K562 (cell line): ENCODE results near the gene GPSM3. TPM values are rescaled to one million over a fixed set of nuclear protein-coding genes. Genes with fewer than 3 reads are reported as not detected.
A peak's percentile ranks its signal among the peaks of the same experiment; 100 is the strongest.

ENCODE experiments used
- BCLAF1 ChIP-seq, 2 experiments: fragments of 450-650 bp in 1 of 2; IDR thresholded peaks; 2 replicates each; pipeline ENCODE4 v1.6.1; 2011 to 2017; ENCODE audit warnings: low read depth in 2 of 2, antibody characterized with exemption in 1 of 2, borderline replicate concordance in 1 of 2, low read length in 1 of 2, mild to moderate bottlenecking in 1 of 2, mixed read lengths in 1 of 2; ENCODE audit not compliant: control insufficient read depth in 1 of 2
- BRF1 ChIP-seq: IDR thresholded peaks from 3 replicates; pipeline ENCODE4 v1.6.1; 2011; ENCODE audit warnings: borderline replicate concordance, mild to moderate bottlenecking; ENCODE audit not compliant: insufficient read length; ENCODE audit errors: extremely low read depth
- CAMTA2 ChIP-seq: fragments of 250-450 bp; sonication (Bioruptor Pico); conservative IDR thresholded peaks from 2 replicates; pipeline ENCODE4 v1.5.1; 2022
- CTBP1 ChIP-seq: fragments of 450-650 bp; IDR thresholded peaks from 2 replicates; pipeline ENCODE4 v1.6.1; 2016; ENCODE audit warnings: borderline replicate concordance
- FOXP1 ChIP-seq: sonication (generic); formaldehyde crosslinking; IDR thresholded peaks from 2 replicates; pipeline ENCODE4 v1.8.0; 2022; ENCODE audit warnings: mild to moderate bottlenecking, missing genetic modification reagents
- MIER1 ChIP-seq: fragments of 450-650 bp; IDR thresholded peaks from 2 replicates; pipeline ENCODE4 v1.6.1; 2016; ENCODE audit warnings: antibody characterized with exemption, mild to moderate bottlenecking, low read depth
- MYBL2 ChIP-seq, 2 experiments: fragments of 450-650 bp in 1 of 2; sonication (generic) in 1 of 2; formaldehyde crosslinking in 1 of 2; IDR thresholded peaks; 2 replicates each; pipeline versions ENCODE4 v1.6.1 to v1.8.1; 2017 to 2022; ENCODE audit warnings: borderline replicate concordance in 1 of 2, inconsistent platforms in 1 of 2, low read depth in 1 of 2, mild to moderate bottlenecking in 1 of 2, missing genetic modification reagents in 1 of 2, moderate library complexity in 1 of 2
- SIN3B ChIP-seq: fragments of 450-650 bp; IDR thresholded peaks from 2 replicates; pipeline ENCODE4 v1.6.1; 2017; ENCODE audit warnings: low read depth, mild to moderate bottlenecking, moderate library complexity
- SMARCB1 ChIP-seq: IDR thresholded peaks from 2 replicates; pipeline ENCODE4 v1.6.1; 2011; ENCODE audit warnings: improper control_type of control experiment, low read depth; ENCODE audit not compliant: insufficient read length
- SPI1 ChIP-seq: IDR thresholded peaks from 2 replicates; pipeline ENCODE4 v1.6.1; 2011; ENCODE audit warnings: low read depth, low read length, control low read depth, borderline replicate concordance
- THRA ChIP-seq: fragments of 450-650 bp; IDR thresholded peaks from 2 replicates; pipeline ENCODE4 v1.6.1; 2017; ENCODE audit warnings: mild to moderate bottlenecking, moderate library complexity
- ZBTB9 ChIP-seq: fragments of 450-650 bp; formaldehyde crosslinking; IDR thresholded peaks from 2 replicates; pipeline ENCODE4 v1.4.0; 2020; ENCODE audit warnings: mild to moderate bottlenecking, moderate library complexity
- ZEB2 ChIP-seq: fragments of 450-650 bp; IDR thresholded peaks from 2 replicates; pipeline ENCODE4 v1.6.1; 2016
- ZMIZ1 ChIP-seq, 2 experiments: fragments of 150-350 bp in 1 of 2; IDR thresholded peaks; 2 replicates each; pipeline ENCODE4 v1.6.1; 2012 to 2016; ENCODE audit warnings: low read depth in 2 of 2, low read length in 2 of 2, mild to moderate bottlenecking in 1 of 2, moderate library complexity in 1 of 2
- ZNF511 ChIP-seq: sonication (generic); formaldehyde crosslinking; IDR thresholded peaks from 2 replicates; pipeline ENCODE4 v1.8.0; 2022; ENCODE audit warnings: mild to moderate bottlenecking, missing genetic modification reagents
- ZNF561 ChIP-seq: fragments of 450-650 bp; formaldehyde crosslinking; conservative IDR thresholded peaks from 2 replicates; pipeline ENCODE4 v1.4.0; 2020; ENCODE audit warnings: mild to moderate bottlenecking, moderate library complexity
- ZNF589 ChIP-seq: fragments of 200-800 bp; sonication (Bioruptor generic); IDR thresholded peaks from 2 replicates; pipeline ENCODE4 v1.6.1; 2016; ENCODE audit warnings: low read depth, missing genetic modification characterization, missing compliant biosample characterization
- polyA plus RNA-seq, 8 experiments: library from polyadenylated mRNA; depleted of rRNA in 4 of 8; stranded (reverse) in 5 of 8; unstranded in 3 of 8; fragments of >200 nt; fragmentation: Nextera tagmentation in 2 of 8; fragmentation: Illumina TruSeq in 1 of 8; extraction: Ambion mirVana in 2 of 8; extraction: Trizol in 1 of 8; gene quantifications; 2 replicates each; pipeline versions ENCODE4 v1.2.1 to v1.2.3, GENCODE V29; 2011 to 2014; ENCODE audit warnings: inconsistent platforms in 1 of 8, missing spikeins in 1 of 8
- total RNA-seq, 7 experiments: library from RNA; depleted of rRNA in 6 of 7; stranded (reverse); fragments of >200 nt in 6 of 7; fragmentation: Illumina TruSeq in 2 of 7; extraction: Trizol in 2 of 7; gene quantifications; 2 replicates each; pipeline versions ENCODE4 v1.2.1 to v1.2.3, GENCODE V29; 2011 to 2021; ENCODE audit warnings: low replicate concordance in 1 of 7

The GPSM3 gene
- total and polyA plus RNA-seq, 9 of the 15 experiments (the other 6 are each of a cell fraction or from before 2014, with no cell fraction given): 5.3 to 42.6 (median 24.4) TPM

GRCh38 chr6:32154514-32155161, 37.8 kb downstream of the GPSM3 start (continued):
- peak in 1 of 2 experiments; percentile 16; a peak in 1 of 4 replicates for TF ChIP-seq ZMIZ1 (IDR thresholded peaks at IDR 0.05; ENCODE audit: low read depth in 2 of 2, low read length in 2 of 2)
- TF ChIP-seq ZNF511 (CRISPR knock-in tag): no peak; the same call in none of the 2 replicates
- TF ChIP-seq MIER1: no peak
- TF ChIP-seq CTBP1: peak; percentile 84
- TF ChIP-seq THRA: no peak
- no peak for TF ChIP-seq ZNF561 (CRISPR knock-in tag)
- TF ChIP-seq ZNF589 (CRISPR knock-in tag): no peak
- TF ChIP-seq ZBTB9 (CRISPR knock-in tag): no peak
- TF ChIP-seq MYBL2 (IDR thresholded peaks at IDR 0.05; ENCODE audit: low read depth): no peak
- no peak for TF ChIP-seq MYBL2 (CRISPR knock-in tag; IDR thresholded peaks at IDR 0.05; ENCODE audit: borderline replicate concordance)
- no peak for TF ChIP-seq SMARCB1
- no peak for TF ChIP-seq BCLAF1 (IDR thresholded peaks at IDR 0.05; ENCODE audit: borderline replicate concordance in 1 of 2, control insufficient read depth in 1 of 2, low read depth in 2 of 2, low read length in 1 of 2)
- peak; percentile 97 for TF ChIP-seq FOXP1 (CRISPR knock-in tag)
- TF ChIP-seq BRF1: no peak
- TF ChIP-seq CAMTA2 (CRISPR knock-in tag): no peak
- TF ChIP-seq SIN3B: no peak; the same call in 1 of the 2 replicates
- no peak for TF ChIP-seq SPI1
- TF ChIP-seq ZEB2: no peak; the same call in 1 of the 2 replicates
